ELR (cell line): ENCODE measurements around the gene RTTN.
A peak's percentile ranks its signal among the peaks of the same experiment; 100 is the strongest.
"Not testable (repeated sequence)": the region's sequence is repeated elsewhere in the genome, so short reads cannot be mapped to it uniquely, and the experiment has no call there.

Source experiments
- DNase-seq: peaks from one replicate; pipeline ENCODE4 v3.0.0-alpha.2; 2015; ENCODE audit warnings: low read depth

Gene RTTN

GRCh38 chr18:70149156-70149555 is 56.3 kb downstream of the RTTN start:
- no peak for DNase-seq

- DNase-seq, result no peak
Measured at GRCh38 chr18:70148039-70148938, 57.2 kb downstream of the RTTN start.

GRCh38 chr18:70146174-70146573 is 59.3 kb downstream of the RTTN start:
- no peak for DNase-seq

GRCh38 chr18:70142001-70142400 is 63.5 kb downstream of the RTTN start:
- DNase-seq, result no peak

GRCh38 chr18:70139138-70139537 is 66.3 kb downstream of the RTTN start:
- DNase-seq, result no peak

GRCh38 chr18:70135604-70136003 is 69.9 kb downstream of the RTTN start:
- DNase-seq, result no peak

GRCh38 chr18:70132999-70133398 is 72.5 kb downstream of the RTTN start:
- DNase-seq, result peak; percentile 69

- DNase-seq, result no peak
Measured at GRCh38 chr18:70128271-70128670, 77.2 kb downstream of the RTTN start.

- DNase-seq, result no peak
Measured at GRCh38 chr18:70127359-70127758, 78.1 kb downstream of the RTTN start.

GRCh38 chr18:70126832-70127231 is 78.7 kb downstream of the RTTN start:
- DNase-seq, result no peak

- no peak for DNase-seq
Measured at GRCh38 chr18:70124139-70124538, 81.3 kb downstream of the RTTN start.

- no peak for DNase-seq
Measured at GRCh38 chr18:70121842-70122241, 83.6 kb downstream of the RTTN start.

GRCh38 chr18:70116949-70117348 is 88.5 kb downstream of the RTTN start:
- DNase-seq, result peak; percentile 19

- DNase-seq, result no peak
Measured at GRCh38 chr18:70113511-70113910, 92.0 kb downstream of the RTTN start.

GRCh38 chr18:70110678-70111077 is 94.8 kb downstream of the RTTN start:
- no peak for DNase-seq

GRCh38 chr18:70107091-70107490 is 98.4 kb downstream of the RTTN start:
- DNase-seq, result no peak

GRCh38 chr18:70102854-70103253 is 102.6 kb downstream of the RTTN start:
- not testable (repeated sequence) for DNase-seq

- no peak for DNase-seq
Measured at GRCh38 chr18:70089858-70090257, 115.6 kb downstream of the RTTN start.

- DNase-seq, result no peak
Measured at GRCh38 chr18:70086085-70086484, 119.4 kb downstream of the RTTN start.

GRCh38 chr18:70085641-70086040 is 119.8 kb downstream of the RTTN start:
- no peak for DNase-seq

- DNase-seq, result no peak
Measured at GRCh38 chr18:70082430-70082829, 123.1 kb downstream of the RTTN start.

- DNase-seq, result no peak
Measured at GRCh38 chr18:70078106-70078505, 127.4 kb downstream of the RTTN start.

- DNase-seq, result peak; percentile 9
Measured at GRCh38 chr18:70075906-70076305, 129.6 kb downstream of the RTTN start.

GRCh38 chr18:70074116-70074515 is 131.4 kb downstream of the RTTN start:
- peak; percentile 59 for DNase-seq
